Colonic mucosa (tissue), 4 donors: ENCODE results near the gene COL9A3. TPM values are rescaled to one million over a fixed set of nuclear protein-coding genes. Genes with fewer than 3 reads are reported as not detected.

Experiments
- DNase-seq: peaks from one replicate; pipeline ENCODE4 v3.0.0-alpha.2; 2020
- H3K27ac ChIP-seq: fragments of 200-600 bp; one replicate; pipeline ENCODE4 v1.8.0; 2021
- H3K27me3 ChIP-seq: fragments of 200-600 bp; one replicate; pipeline ENCODE4 v1.8.0; 2021
- H3K36me3 ChIP-seq: fragments of 200-600 bp; one replicate; pipeline ENCODE4 v1.8.0; 2021
- H3K4me1 ChIP-seq: fragments of 200-600 bp; one replicate; pipeline ENCODE4 v1.8.0; 2021; ENCODE audit warnings: mild to moderate bottlenecking
- H3K4me3 ChIP-seq: fragments of 200-600 bp; one replicate; pipeline ENCODE4 v1.8.0; 2021
- H3K9ac ChIP-seq, 2 donors: one replicate each; pipeline ENCODE4 v1.7.0; 2013; ENCODE audit warnings: control low read depth in 2 of 2, low read depth in 2 of 2, low read length in 2 of 2
- H3K9me3 ChIP-seq: fragments of 200-600 bp; one replicate; pipeline ENCODE4 v1.8.0; 2021
- CTCF ChIP-seq: fragments of 200-600 bp; IDR thresholded peaks from one replicate; pipeline ENCODE4 v1.8.0; 2022; ENCODE audit warnings: antibody characterized with exemption, mild to moderate bottlenecking
- intact Hi-C: fragments of 100-400 bp; cut with DNase I; formaldehyde crosslinking; loops from one replicate; pipeline ENCODE4 v1.14.1; 2022
- total RNA-seq, 2 donors: library from RNA; stranded (reverse); fragmentation: NEBNext Ultra II Directional in 1 of 2; extraction: Animal tissue kit (Norgen Biotek cat#: 25700) in 1 of 2; gene quantifications; one replicate each; pipeline ENCODE4 v1.2.1, GENCODE V29; 2021
- donor health status: healthy.
- donor health status: DM: no; HTN: no; CAD: no.
- donor health status: DM: no; HTN: no; CAD: no.

COL9A3 gene
- total RNA-seq, 2 donors from 2014 or later, result 2.7 to 3.6 TPM

- H3K9me3 ChIP-seq, result no peaks in the 10 kb centered on the region
- no peaks in the 10 kb centered on the region for H3K36me3 ChIP-seq
- no peak overlapping the region for H3K27ac ChIP-seq
- intact Hi-C loops, result no loop called here
- no peak overlapping the region for H3K4me3 ChIP-seq
- no peak overlapping the region for H3K9ac ChIP-seq
- no peaks in the 10 kb centered on the region for H3K27me3 ChIP-seq
- no peak for TF ChIP-seq CTCF
- H3K4me1 ChIP-seq, result no peaks in the 10 kb centered on the region
- no peak for DNase-seq
Observed at GRCh38 chr20:62770111-62770910, 46.5 kb upstream of the COL9A3 start.

- no peaks in the 10 kb centered on the region for H3K4me1 ChIP-seq
- H3K9ac ChIP-seq, result no peak overlapping the region
- no peak overlapping the region for H3K27ac ChIP-seq
- DNase-seq, result no peak
- TF ChIP-seq CTCF, result no peak
- H3K9me3 ChIP-seq, result no peaks in the 10 kb centered on the region
- H3K4me3 ChIP-seq, result no peak overlapping the region
- intact Hi-C loops, result no loop called here
- H3K36me3 ChIP-seq, result no peaks in the 10 kb centered on the region
- H3K27me3 ChIP-seq, result no peaks in the 10 kb centered on the region
Observed at GRCh38 chr20:62770916-62771315, 45.9 kb upstream of the COL9A3 start.

GRCh38 chr20:62771396-62772102, 45.3 kb upstream of the COL9A3 start:
- Histone ChIP-seq H3K27ac (no peak overlapping the region), H3K4me1 (no peaks in the 10 kb centered on the region), H3K36me3 (no peaks in the 10 kb centered on the region), H3K9me3 (no peaks in the 10 kb centered on the region), H3K9ac (no peak overlapping the region), H3K4me3 (no peak overlapping the region), H3K27me3 (no peaks in the 10 kb centered on the region)
- intact Hi-C loops, result no loop called here
- no peak for DNase-seq
- no peak for TF ChIP-seq CTCF

DNA sequence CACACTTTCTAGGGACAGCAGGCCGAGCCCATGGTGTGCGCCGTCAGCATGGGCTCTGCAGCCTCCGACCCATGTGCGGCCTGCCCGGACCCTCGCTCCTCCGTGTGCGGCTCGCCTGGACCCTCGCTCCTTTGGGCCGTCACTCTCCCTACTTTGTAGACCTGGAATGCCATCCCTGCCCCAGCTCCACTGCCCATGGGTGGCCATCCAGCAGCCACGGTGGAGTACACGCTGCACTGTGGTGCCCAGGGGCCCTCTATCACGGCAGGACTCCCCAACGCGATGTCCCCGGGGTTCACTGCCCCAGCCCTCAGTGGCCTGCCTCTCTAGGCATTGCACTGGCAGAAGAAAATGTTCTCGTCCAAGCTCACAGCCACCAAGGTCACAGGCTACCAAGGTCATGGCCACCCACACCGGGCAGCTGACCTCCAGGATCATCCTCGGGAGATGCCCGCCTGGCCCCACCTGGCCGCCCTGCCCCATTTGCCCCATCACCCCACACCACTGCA, 44.7 kb upstream of the COL9A3 start:
- Histone ChIP-seq H3K27ac (no peak overlapping the region), H3K9me3 (no peaks in the 10 kb centered on the region), H3K4me3 (no peak overlapping the region), H3K36me3 (no peaks in the 10 kb centered on the region), H3K4me1 (no peaks in the 10 kb centered on the region), H3K27me3 (no peaks in the 10 kb centered on the region), H3K9ac (no peak overlapping the region)
- intact Hi-C loops, result no loop called here
- TF ChIP-seq CTCF, result no peak
- DNase-seq, result no peak

DNA sequence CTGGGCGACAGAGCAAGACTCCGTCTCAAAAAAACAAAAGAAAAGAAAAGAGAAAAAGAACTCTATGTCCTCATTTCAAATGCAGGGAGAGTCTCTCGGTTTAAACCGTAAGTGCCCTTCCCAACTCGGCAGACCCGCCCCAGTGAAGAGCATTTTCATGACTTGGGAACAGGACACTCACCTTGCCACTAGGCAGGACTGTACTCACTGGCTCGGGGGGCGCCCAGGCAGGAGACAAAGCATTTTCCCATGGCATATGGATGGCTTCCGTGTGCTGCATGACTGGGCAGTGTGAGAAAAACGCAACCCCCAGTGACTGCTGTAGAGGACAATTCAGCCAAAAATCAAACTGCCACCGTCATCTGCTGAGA, 44.2 kb upstream of the COL9A3 start:
- no peaks in the 10 kb centered on the region for H3K27me3 ChIP-seq
- intact Hi-C loops, result no loop called here
- no peak overlapping the region for H3K9ac ChIP-seq

More for the DNA sequence above, 44.2 kb upstream of the COL9A3 start:
- Histone ChIP-seq H3K36me3 (no peaks in the 10 kb centered on the region), H3K9me3 (no peaks in the 10 kb centered on the region), H3K4me1 (no peaks in the 10 kb centered on the region), H3K27ac (no peak overlapping the region), H3K4me3 (no peak overlapping the region)
- no peak for TF ChIP-seq CTCF
- DNase-seq, result no peak
